ENCODE data around the gene SPPL2A. TPM values are rescaled to one million over a fixed set of nuclear protein-coding genes. Genes with fewer than 3 reads are reported as not detected.

The SPPL2A gene
- total RNA-seq, 1 experiment from 2014 or later, result 38.6 TPM

GRCh38 chr15:50702762-50703334 lies 62.7 kb downstream of the SPPL2A start:
- H3K4me3 Mint-ChIP-seq, result no peak overlapping the region
- ATAC-seq, result no peak
- H3K27me3 Mint-ChIP-seq (ENCODE audit: low read depth), result no peaks in the 10 kb centered on the region

More at GRCh38 chr15:50702762-50703334, 62.7 kb downstream of the SPPL2A start:
- Mint-ChIP-seq H3K4me1 (no peaks in the 10 kb centered on the region), H3K36me3 (no peaks in the 10 kb centered on the region), H3K27ac (no peak overlapping the region), H3K9me3 (no peaks in the 10 kb centered on the region)
- DNase-seq (ENCODE audit: low spot score), result no peak
- no peak for TF ChIP-seq ZNF138 (CRISPR knock-in tag; conservative IDR thresholded peaks at IDR 0.05)
- no peak for TF ChIP-seq PRRX2 (CRISPR knock-in tag; IDR thresholded peaks at IDR 0.05)
- TF ChIP-seq ZSCAN18 (CRISPR knock-in tag; IDR thresholded peaks at IDR 0.05), result no peak
- TF ChIP-seq ATF3 (CRISPR knock-in tag; conservative IDR thresholded peaks at IDR 0.05), result no peak
- no peak for TF ChIP-seq FOXP4 (CRISPR knock-in tag; IDR thresholded peaks at IDR 0.05)
- TF ChIP-seq NFE2L1 (CRISPR knock-in tag; IDR thresholded peaks at IDR 0.05), result no peak
- TF ChIP-seq GTF2I (CRISPR knock-in tag; conservative IDR thresholded peaks at IDR 0.05), result no peak
- no peak for TF ChIP-seq SMAD4 (CRISPR knock-in tag; IDR thresholded peaks at IDR 0.05)
- TF ChIP-seq JAZF1 (CRISPR knock-in tag; IDR thresholded peaks at IDR 0.05), result no peak
- no peak for TF ChIP-seq ATF2 (CRISPR knock-in tag; IDR thresholded peaks at IDR 0.05; ENCODE audit: borderline replicate concordance, low read depth)
- TF ChIP-seq CTCF (IDR thresholded peaks at IDR 0.05), result no peak
- TF ChIP-seq CDX4 (CRISPR knock-in tag; IDR thresholded peaks at IDR 0.05; ENCODE audit: borderline replicate concordance), result no peak
- no peak for TF ChIP-seq ZBTB21 (CRISPR knock-in tag; IDR thresholded peaks at IDR 0.05; ENCODE audit: borderline replicate concordance)
- TF ChIP-seq EMX1 (CRISPR knock-in tag; IDR thresholded peaks at IDR 0.05), result no peak
- POLR2A ChIA-PET, result no interaction called here
- CTCF ChIA-PET, result no interaction called here

All from WTC11 (cell line).